ENCODE results near the gene GDPD1. TPM values are rescaled to one million over a fixed set of nuclear protein-coding genes. Genes with fewer than 3 reads are reported as not detected.
"Not testable (repeated sequence)": the region's sequence is repeated elsewhere in the genome, so short reads cannot be mapped to it uniquely, and the experiment has no call there.

GDPD1 gene
- 10 to 100 TPM in 4 of 5 donors, 1 to 10 TPM in 1; 8.4 to 10.7 (median 10.0) TPM for polyA plus RNA-seq (ENCODE audit: insufficient read depth in 1 of 5, insufficient read length in 5 of 5, low replicate concordance in 1 of 5)
- long read RNA-seq, donor 1, partial matches to known transcripts = 0 of 3 reads
- long read RNA-seq, donor 1, other reads (novel, unspliced or antisense) = 0 of 3 reads
- long read RNA-seq, donor 2 = 0 reads
- long read RNA-seq, donor 3, partial matches to known transcripts = 0 of 2 reads
- long read RNA-seq, donor 3, other reads (novel, unspliced or antisense) = 0 of 2 reads
- long read RNA-seq, donor 4 = 0 reads
- long read RNA-seq, donor 5, partial matches to known transcripts = 0 of 1 reads
- long read RNA-seq, donor 5, other reads (novel, unspliced or antisense) = 0 of 1 reads
- long read RNA-seq, donor 6, partial matches to known transcripts = 0 of 1 reads
- long read RNA-seq, donor 6, other reads (novel, unspliced or antisense) = 0 of 1 reads
- long read RNA-seq, donor 7, partial matches to known transcripts = 0 of 2 reads
- long read RNA-seq, donor 7, other reads (novel, unspliced or antisense) = 0 of 2 reads
- long read RNA-seq, donor 8 = 0 reads

GRCh38 chr17:59220328-59221158 lies at the start of gene GDPD1:
Gene GDPD1 (plus strand): TSS chr17:59220511. CDS start chr17:59220610, 99 bp downstream.
- DNase-seq = peak; percentile 89 to 91

GRCh38 chr17:59172436-59173004 lies 47.8 kb upstream of the GDPD1 start:
- no peak for DNase-seq

- DNase-seq = no peak
These were observed 45.6 kb upstream of the GDPD1 start for GRCh38 chr17:59174671-59175070.

GRCh38 chr17:59175076-59175475 lies 45.2 kb upstream of the GDPD1 start:
- DNase-seq = no peak

- DNase-seq = no peak
These were observed 41.9 kb upstream of the GDPD1 start for GRCh38 chr17:59178266-59178985.

GRCh38 chr17:59179601-59180000 lies 40.7 kb upstream of the GDPD1 start:
- DNase-seq = not testable (repeated sequence)

GRCh38 chr17:59180626-59181025 lies 39.7 kb upstream of the GDPD1 start:
- no peak for DNase-seq

GRCh38 chr17:59181481-59181880 lies 38.8 kb upstream of the GDPD1 start:
- DNase-seq = no peak

- no peak for DNase-seq
These were observed 34.3 kb upstream of the GDPD1 start for GRCh38 chr17:59185997-59186396.

GRCh38 chr17:59186850-59187249 lies 33.5 kb upstream of the GDPD1 start:
- DNase-seq = no peak

GRCh38 chr17:59190806-59191205 lies 29.5 kb upstream of the GDPD1 start:
- no peak for DNase-seq

GRCh38 chr17:59193336-59193862 lies 26.9 kb upstream of the GDPD1 start:
- DNase-seq = no peak

- no peak for DNase-seq
These were observed 20.9 kb upstream of the GDPD1 start for GRCh38 chr17:59199398-59199797.

GRCh38 chr17:59202320-59202719 lies 18.0 kb upstream of the GDPD1 start:
- DNase-seq = no peak

GRCh38 chr17:59219370-59219769 lies 941 bp upstream of the GDPD1 start:
- no peak for DNase-seq

GRCh38 chr17:59219992-59220327 lies 351 bp upstream of the GDPD1 start:
- no peak for DNase-seq

GRCh38 chr17:59221159-59221847 lies 992 bp downstream of the GDPD1 start:
- peak; percentile 7 to 16 for DNase-seq

GRCh38 chr17:59223813-59224212 lies 3.5 kb downstream of the GDPD1 start:
- DNase-seq = no peak

GRCh38 chr17:59228588-59228987 lies 8.3 kb downstream of the GDPD1 start:
- not testable (repeated sequence) for DNase-seq

GRCh38 chr17:59230764-59231163 lies 10.5 kb downstream of the GDPD1 start:
- no peak for DNase-seq

- DNase-seq = no peak
These were observed 14.3 kb downstream of the GDPD1 start for GRCh38 chr17:59234631-59235030.
